GM18511 (cell line): Measurements from ENCODE around the gene GPR61.

Source experiments
- ATAC-seq: cut with Tn5 transposase; IDR thresholded peaks from one replicate; pipeline ENCODE4 v1.9.1; 2021; ENCODE audit warnings: mild to moderate bottlenecking, moderate library complexity; ENCODE audit not compliant: unreplicated experiment

GPR61 gene

GRCh38 chr1:109532365-109533136, 7.1 kb upstream of the GPR61 start:
- peak; percentile 87 for ATAC-seq

GRCh38 chr1:109534307-109534858, 5.3 kb upstream of the GPR61 start:
- ATAC-seq: no peak

GRCh38 chr1:109535481-109535880, 4.2 kb upstream of the GPR61 start:
- ATAC-seq: no peak

- no peak for ATAC-seq
Observed at GRCh38 chr1:109535971-109536491, 3.6 kb upstream of the GPR61 start.

- no peak for ATAC-seq
Observed at GRCh38 chr1:109537450-109538178, 2.1 kb upstream of the GPR61 start.

GRCh38 chr1:109538827-109539555, 681 bp upstream of the GPR61 start:
- no peak for ATAC-seq

GRCh38 chr1:109541102-109541501, 1.4 kb downstream of the GPR61 start:
- no peak for ATAC-seq

GRCh38 chr1:109542657-109543056, 3.0 kb downstream of the GPR61 start:
- ATAC-seq: no peak

- no peak for ATAC-seq
Observed at GRCh38 chr1:109543283-109543987, 3.8 kb downstream of the GPR61 start.

- no peak for ATAC-seq
Observed at GRCh38 chr1:109543988-109544735, 4.5 kb downstream of the GPR61 start.

GRCh38 chr1:109546311-109547109, 6.8 kb downstream of the GPR61 start:
- ATAC-seq: no peak

- peak; percentile 23 for ATAC-seq
Observed at GRCh38 chr1:109547463-109548320, 8.0 kb downstream of the GPR61 start.

- ATAC-seq: peak; percentile 86
Observed at GRCh38 chr1:109548321-109549267, 8.9 kb downstream of the GPR61 start, which contains the start of gene GNAI3. Gene GNAI3 (plus strand): TSS chr1:109548615. CDS start chr1:109548721, 106 bp downstream.

GRCh38 chr1:109556563-109556962, 16.9 kb downstream of the GPR61 start:
- no peak for ATAC-seq

- no peak for ATAC-seq
Observed at GRCh38 chr1:109557520-109557919, 17.8 kb downstream of the GPR61 start.

- ATAC-seq: no peak
Observed at GRCh38 chr1:109559995-109560394, 20.3 kb downstream of the GPR61 start.
